ENCODE data around the gene GBP4.

GBP4 gene

DNA sequence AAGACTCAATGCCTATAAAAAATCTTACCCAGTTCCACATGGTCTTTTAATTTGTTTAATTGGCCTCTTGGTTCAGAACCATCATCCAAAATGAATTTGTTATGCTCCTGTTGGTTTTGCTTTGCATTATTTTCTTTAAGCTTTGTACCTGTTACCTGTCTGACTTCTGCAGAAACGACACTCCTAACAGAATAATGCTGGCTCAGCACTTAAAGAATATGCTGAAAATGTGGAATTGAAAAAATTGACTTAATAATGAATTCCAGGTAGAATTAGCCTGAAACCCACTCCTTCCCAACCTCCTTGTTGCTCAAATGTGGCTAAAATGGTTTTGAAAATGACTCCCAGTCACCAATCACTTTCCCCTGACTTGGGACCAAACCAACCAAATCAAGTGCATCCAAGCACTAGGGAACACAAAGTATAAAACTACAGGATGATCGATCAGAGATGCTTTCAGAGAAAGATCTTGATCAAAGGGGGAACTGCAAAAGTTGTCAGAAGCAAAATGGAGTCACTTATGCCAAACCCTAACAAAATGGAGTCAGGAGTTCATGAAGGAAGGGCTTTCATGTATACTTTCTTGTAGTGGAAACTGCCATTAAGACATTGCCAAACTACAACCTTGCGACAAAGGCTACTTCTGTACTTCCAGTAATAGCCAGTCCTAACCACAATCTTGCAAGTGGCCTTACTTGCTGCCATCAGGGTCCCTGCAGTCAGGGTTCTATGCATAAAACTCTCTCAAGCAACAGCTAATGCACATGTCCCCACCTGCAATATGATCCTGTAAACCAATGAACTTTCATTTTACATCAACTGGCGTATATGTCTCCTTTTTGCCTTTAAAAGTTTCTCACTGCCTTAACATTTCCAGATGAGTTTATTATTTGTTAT lies 28.3 kb downstream of the GBP4 start:
- DNase-seq = no peak

DNA sequence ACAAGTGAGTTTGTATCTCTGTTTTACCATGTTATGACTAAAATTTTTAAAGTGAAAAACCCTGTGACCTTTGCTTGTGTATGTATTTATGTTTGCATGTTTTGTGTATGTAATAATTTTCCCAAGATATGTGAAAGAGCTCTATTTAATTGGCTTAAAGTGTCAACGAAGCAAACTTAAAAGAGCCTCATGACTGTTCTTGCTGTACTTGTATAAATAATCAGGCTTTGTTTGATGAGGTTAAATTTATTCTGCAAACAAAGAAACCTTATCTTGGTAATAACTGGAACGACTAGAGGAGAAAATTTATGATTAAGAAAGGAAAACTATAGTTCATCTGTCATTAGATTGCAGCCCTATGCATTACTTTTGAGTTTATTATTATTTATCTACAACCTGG lies 29.6 kb downstream of the GBP4 start:
- DNase-seq = no peak

DNA sequence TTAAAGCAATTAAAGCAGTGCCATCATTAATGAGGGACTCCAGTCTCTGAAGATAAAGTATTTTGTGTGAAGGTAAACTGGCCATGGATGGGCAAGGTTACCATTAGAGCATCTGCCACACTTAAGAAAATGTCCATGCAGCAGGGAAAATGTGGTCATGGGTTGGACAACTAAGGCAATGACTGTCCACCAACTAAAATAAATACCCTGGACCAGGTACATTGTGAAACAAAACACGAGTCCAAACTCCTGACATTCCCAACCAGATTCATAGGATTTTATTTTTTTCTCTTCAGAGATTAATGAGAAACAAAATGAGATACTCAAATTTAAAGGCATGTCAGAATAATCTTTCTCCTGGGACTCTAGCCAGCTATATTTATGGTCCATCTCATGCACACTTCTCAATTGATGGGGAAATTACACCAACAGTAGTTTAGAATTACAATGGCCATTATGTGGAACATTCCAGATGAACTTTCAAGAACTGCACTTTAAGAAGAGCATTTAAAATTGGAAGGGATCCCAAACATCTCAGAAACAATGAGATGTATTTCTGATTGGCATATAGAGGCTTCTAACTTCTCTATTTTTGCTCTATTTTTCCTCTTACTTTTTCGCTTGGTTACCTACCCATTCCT lies 31.0 kb downstream of the GBP4 start:
- DNase-seq = no peak

DNA sequence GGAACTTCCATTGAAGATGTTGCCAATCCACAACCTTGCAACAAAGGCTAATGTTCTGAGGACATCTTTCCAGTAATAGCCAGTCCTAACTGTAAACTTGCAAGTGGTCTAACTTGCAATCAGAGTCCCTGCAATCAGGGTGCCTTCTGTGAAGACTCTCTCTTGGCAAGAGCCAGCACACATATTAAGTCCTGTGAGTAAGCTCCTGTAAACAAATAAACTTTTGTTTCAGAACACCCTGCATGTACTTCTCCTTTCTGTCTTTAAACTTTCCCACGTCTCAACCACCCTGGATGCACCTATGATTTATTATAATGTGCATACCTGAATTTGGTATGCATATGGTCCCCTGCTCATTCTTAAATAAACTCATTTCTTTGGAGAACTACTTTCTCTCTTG lies 32.0 kb downstream of the GBP4 start:
- no peak for DNase-seq

DNA sequence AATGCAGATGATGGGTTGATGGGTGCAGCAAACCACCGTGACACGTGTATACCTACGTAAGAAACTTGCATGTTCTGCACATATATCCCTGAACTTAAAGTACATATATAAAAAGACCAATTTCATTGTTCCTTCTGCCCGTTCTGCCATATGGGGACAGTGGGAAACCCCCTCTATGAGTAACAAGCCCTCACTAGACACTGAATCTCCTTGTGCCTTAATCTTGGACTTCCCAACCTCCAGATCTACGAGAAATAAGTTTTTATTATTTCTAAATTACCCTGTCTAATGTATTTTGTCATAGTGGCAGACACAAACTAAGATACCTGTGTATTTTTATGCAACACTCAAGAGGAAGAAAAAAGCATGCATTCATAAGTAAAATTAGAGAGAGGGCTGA lies 32.9 kb downstream of the GBP4 start:
- no peak for DNase-seq

DNA sequence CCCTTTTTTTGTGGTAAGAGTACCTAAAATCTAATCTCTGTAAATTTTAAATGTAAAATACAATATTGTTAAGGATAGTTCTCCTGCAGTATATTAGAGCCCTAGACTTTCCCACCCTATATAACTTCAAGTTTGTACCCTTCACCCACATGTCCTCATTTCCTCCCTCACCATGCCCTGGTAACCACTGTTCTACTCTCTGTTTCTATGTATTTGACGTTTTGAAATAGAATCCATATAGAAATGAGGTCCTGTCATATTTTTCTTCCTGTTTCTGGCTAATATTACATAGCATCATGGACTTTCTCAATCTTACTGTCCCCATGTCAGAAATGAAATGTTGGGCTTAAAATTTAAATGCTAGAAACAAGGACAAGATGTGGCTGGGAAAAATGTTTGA lies 47.7 kb downstream of the GBP4 start:
- no peak for DNase-seq

DNA sequence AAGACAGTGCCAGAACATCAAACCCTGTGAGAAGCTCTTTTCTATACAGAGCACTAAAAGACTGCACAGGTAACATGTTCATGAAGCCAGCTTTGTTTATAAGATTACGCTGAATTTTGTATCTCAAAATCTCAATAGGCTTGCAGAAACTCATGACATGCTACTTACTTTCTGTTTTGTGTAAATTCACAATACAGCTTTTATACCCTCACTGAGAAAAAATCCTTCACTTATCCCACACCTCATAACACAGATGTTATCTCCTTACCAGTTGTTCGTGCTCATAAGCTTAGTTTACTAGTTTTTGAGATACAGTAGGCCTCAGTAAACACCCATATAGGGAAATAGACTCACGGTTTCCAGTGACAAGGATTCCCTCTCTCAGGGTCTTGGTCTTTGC lies 48.8 kb downstream of the GBP4 start:
- no peak for DNase-seq

- DNase-seq = no peak
Measured at GRCh38 chr1:89149229-89149628, 49.5 kb downstream of the GBP4 start.

GRCh38 chr1:89147678-89148658 lies 50.8 kb downstream of the GBP4 start:
- no peak for DNase-seq

DNA sequence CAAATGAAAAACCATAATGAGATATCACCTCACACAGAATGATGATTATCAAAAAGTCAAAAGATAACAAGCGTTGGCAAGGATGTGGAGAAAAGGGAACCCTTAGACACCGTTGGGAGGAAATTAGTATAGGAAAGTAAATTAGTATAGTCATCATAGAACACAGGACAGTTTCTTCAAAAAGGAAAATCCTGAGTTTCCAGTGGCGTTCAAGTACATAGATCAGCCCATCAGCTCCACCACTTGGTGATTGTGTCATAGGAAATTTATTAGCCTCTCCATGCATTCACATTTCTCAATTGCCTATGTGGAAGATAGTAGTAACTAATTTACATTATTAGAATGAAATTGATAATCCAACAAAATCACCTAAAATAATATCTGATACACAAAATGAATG lies 52.0 kb downstream of the GBP4 start:
- no peak for DNase-seq

- no peak for DNase-seq
Measured at GRCh38 chr1:89143484-89143883, 55.3 kb downstream of the GBP4 start.

DNA sequence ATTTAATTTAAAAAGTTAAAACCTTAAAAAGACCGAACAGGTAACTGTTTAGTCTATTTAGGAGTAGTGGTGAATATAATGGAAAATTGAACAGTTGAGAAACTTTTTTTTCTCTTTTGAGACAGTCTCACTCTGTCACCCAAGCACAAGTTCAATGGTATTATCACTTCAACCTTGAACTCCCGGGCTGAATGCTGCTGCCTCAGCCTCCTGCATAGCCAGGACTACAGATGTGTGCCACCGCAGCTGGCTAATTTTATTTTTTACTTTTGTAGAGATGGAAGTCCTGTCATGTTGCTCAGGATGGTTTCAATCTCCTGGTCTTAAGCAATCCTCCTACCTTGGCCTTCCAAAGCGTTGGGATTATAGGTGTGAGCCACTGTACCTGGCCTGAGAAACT lies 56.6 kb downstream of the GBP4 start:
- DNase-seq = no peak

DNA sequence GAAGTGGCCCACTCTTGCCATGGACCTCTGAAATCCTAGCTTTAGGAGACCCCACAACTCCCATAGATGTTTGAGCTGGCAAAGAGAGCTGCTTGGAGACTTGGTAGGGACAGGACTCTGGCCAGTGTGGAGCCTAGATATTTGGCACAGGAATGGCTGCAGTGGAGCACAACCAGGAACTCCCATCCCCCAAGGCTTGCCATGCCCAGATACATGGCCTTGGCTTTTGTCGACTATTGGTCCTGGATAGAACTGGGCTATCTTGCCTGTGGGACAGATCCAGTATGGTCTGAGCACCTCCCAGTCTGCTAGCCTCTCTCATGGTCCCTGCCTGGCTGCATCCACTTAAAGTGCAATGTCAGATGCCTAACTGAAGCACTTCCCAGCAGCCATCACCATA lies 65.0 kb downstream of the GBP4 start:
- DNase-seq = no peak

Measured in NCI-H2029 (cell line).